ENCODE data around the gene CDK6.

Gene CDK6

GRCh38 chr7:92730808-92731207, 105.6 kb downstream of the CDK6 start:
- DNase-seq = no peak

GRCh38 chr7:92729751-92730150, 106.6 kb downstream of the CDK6 start:
- no peak for DNase-seq

- no peak for DNase-seq
These were observed 107.2 kb downstream of the CDK6 start for GRCh38 chr7:92729172-92729571.

- no peak for DNase-seq
These were observed 108.6 kb downstream of the CDK6 start for GRCh38 chr7:92727755-92728154.

DNA sequence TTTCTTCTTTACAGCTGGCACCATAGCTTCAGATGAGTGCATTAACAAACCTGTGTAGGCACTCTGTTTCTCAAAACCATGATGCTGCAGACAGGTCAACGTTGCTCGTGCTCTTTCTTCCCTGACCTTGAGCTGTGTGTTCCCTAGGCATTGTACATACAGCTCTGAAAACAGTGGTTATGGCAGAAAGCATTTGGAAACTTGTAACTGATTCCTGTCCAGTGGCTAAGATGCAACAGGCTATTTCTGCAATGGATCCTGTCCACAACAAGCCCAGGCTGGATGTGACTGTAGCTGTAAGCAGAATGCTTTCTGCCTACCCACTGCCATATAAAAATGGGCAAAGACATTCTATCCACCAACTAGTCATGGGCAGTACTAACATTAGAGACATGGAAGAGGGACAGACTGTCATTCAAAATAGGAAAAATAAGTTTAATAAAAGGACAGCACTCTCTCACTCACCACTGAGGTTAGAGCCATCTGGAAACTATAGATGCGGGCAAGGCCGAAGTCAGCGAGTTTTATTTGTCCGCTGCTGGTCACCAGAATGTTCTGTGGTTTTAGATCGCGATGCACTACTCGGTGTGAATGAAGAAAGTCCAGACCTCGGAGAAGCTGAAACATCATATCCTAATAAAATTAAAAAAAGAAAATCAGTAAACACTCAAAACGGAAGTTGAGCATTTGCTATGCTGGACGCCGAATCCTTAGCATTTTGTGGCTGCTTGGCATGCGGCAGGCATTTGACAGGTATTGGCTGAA, 111.0 kb downstream of the CDK6 start:
- no peak for DNase-seq

GRCh38 chr7:92723943-92724342, 112.4 kb downstream of the CDK6 start:
- no peak for DNase-seq

GRCh38 chr7:92723205-92723604, 113.2 kb downstream of the CDK6 start:
- DNase-seq = no peak

GRCh38 chr7:92722541-92722940, 113.8 kb downstream of the CDK6 start:
- no peak for DNase-seq

DNA sequence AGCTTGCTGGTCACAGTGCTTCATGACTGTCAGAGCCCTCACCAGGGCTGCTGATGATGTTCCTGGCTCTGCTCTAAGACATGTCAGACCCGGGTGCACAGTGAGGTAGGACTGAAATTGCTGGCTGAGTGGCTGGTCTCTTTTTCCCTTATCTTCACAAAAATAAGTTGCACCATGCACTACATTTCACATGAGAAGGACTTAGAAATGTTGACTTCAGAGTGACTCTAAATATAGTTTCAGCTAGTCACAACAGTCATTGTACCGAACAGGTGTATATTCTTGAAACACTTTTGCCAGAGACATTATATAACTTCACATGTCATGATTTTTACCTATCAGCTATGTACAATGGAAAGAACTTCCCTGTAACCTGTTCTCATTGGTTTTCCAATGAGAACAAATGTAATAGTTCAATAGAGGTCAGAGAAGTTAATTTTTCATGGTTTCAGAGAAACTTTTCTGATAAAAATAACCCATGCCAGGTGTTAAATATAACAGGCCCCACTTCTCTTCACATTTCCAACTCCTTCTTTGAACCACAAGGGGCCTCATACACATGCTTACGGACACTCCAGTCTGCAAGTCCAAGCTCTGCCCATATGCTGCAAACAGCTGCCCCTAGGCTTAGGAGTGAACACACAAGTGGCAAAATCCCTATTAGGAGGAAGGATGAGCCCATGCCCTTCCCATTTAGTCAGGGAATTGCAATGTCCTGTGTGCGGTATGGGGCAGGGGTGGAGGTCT, 115.6 kb downstream of the CDK6 start:
- no peak for DNase-seq

- DNase-seq = no peak
These were observed 118.2 kb downstream of the CDK6 start for GRCh38 chr7:92717993-92718716.

DNA sequence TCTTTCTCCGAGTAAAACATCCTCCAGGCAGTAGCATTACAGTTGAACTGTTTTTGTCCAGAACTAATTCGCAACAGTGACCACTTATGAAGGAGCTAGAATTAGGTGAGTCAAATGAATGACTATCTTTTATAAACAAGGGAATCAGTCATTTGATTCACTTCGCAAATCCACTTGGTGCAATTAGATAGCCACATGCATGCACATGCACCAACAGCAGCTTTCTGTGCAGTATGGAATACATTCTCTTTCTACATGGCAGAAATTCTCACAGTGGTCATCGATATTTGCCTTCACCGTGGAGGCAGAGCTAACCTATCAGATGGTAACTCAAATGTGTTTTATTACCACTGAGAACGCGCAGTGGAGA, 118.8 kb downstream of the CDK6 start:
- no peak for DNase-seq

GRCh38 chr7:92716825-92717580, 119.4 kb downstream of the CDK6 start:
- no peak for DNase-seq

DNA sequence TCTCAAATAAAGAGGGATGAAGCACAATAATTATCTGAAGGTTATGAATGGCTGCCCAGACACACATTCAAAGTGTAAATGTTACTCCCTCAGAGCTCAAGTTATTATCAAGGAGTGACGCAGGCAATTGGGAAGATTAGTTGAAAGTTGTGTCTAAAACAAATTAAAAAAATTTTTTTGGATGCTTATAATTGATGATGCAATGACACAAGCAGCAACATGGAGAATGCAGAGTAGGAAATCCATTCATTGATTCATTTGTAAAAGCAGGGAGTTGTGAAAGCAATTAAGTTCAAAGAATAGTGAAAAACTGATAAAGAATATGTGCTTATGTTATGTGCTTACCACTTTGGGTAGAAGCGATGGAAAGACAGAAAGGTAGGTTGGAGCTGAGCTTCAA, 120.4 kb downstream of the CDK6 start:
- DNase-seq = no peak

DNA sequence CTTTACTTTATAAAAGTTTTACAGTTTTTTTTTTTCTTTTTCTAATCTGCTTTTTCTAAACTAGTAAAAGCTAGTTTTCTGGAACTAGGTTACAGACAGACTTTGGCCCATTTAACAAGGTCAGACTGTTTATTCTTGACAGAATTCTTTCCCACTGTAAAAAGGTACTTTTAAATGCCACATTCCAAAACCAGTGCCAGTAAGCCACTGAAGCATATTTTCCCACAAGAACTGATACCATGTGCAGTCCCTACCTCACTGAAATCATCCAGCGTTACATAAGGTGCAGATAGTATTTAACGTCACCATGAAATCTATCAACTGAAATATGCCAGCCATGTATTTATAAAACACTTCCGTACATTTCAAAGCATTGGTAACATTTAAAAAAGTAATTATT, 121.6 kb downstream of the CDK6 start:
- DNase-seq = no peak

GRCh38 chr7:92714280-92714679, 122.1 kb downstream of the CDK6 start:
- no peak for DNase-seq

DNA sequence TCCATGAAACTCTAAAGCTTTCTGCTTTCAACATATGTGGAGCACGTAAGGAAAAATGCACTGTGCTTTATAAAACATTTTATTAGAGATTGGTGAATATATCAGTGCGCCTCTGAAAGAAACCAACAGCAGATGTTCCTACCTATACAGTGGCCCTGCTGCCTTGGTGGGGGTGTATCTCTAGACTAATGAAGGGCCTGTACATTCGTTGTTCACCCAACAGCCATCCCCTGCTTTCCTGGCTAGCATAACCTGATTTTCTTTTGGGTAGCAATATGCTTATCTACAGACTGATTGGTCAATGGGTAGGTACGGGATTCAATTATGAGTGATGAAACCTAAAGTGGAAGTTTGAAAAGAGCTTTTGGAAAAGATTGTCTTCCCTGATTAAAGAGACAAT, 126.5 kb downstream of the CDK6 start:
- DNase-seq = no peak

- no peak for DNase-seq
These were observed 127.2 kb downstream of the CDK6 start for GRCh38 chr7:92709150-92709549.

DNA sequence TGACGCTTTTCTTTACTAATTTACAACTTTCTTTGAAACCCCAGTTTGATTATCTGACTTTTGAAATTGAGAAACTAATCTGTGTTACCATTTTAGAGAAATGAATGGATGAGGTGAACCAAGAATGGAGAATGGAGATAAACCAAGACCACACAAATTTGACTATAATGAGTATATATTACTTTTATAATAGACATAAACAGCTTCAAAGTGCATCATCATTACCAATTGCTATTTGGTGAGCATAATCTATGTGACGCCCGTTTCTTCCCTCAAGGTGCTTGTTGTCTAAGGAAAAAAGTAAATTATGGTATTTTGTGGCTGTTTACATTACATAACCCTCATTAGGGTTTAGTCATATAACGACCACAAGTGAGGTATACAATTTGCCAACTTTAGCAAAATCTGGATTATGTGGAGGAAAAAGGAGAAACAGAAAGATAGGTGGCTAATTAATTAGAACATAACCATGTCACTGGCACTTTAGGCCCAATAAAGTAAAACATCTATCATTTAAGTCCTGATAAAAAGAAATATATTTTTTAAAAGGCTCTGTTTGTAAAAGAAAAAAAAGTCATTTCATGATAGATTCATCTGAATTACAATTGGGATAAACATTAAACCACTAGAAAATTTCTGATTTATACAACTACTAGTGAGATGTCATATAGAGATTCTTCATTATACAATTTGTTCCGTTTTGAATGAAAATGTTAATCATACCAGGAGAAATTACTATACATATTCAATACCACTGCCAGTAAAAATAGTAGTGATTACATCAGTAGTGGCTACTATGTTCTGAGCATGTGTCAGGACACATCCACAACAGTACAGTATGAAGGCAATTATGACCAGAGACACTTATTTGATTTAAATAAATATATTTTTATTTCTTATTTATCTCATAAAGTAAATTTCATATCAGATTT, 128.0 kb downstream of the CDK6 start:
- DNase-seq = no peak

- no peak for DNase-seq
These were observed 128.9 kb downstream of the CDK6 start for GRCh38 chr7:92707435-92707834.

DNA sequence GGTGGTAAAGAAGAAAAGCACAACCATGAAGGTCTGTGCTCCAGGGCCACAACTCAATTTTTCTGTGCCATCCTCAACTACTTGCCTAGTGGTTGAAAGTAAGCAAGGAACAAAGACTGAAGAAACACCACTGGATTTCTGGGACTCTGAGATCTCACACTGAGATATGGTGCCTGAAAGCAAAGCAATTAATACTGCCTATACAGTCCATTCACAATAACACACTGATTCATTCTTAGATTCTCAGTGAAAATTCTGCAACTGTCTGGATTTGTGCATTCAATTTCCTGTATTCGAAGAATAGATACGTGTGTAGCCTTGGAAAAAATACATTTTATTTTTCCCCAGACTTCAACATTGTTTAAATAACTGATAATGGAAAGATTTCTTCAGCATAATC, 129.8 kb downstream of the CDK6 start:
- no peak for DNase-seq

DNA sequence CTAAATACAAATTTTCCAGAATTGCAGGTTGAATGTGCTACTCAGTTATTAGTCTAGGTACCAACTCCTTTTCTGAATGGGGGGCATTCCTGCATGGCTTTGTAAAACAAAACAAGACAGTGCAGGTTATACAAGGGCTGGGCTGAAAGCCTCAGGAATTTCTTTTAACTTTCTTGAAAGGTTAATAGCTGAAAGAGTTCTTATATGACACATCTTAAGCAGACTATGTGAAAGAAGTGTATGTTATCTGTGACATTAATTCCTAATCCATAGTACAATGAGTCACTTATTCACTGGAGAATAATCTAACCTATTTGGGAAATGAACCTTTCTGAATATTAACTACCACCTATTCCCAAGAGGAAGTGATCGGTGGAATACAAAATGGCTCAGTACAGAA, 130.5 kb downstream of the CDK6 start:
- DNase-seq = no peak

- DNase-seq = no peak
These were observed 131.5 kb downstream of the CDK6 start for GRCh38 chr7:92704858-92705257.
